Endometrial microvascular endothelial cells (primary cell): ENCODE results near the gene SMIM1. TPM values are rescaled to one million over a fixed set of nuclear protein-coding genes. Genes with fewer than 3 reads are reported as not detected.

ENCODE experiments used
- in situ Hi-C: cut with HindIII; loops from 2 replicates; pipeline ENCODE4 v1.10.0; 2017; ENCODE audit warnings: low sequenced_read_pairs, low pct_unique_long_range_greater_than_20kb; ENCODE audit errors: inconsistent ontology term
- total RNA-seq: library from RNA; depleted of rRNA; stranded (reverse); fragments of >200 nt; gene quantifications from one replicate; pipeline ENCODE4 v1.2.3, GENCODE V29; 2015; ENCODE audit errors: inconsistent ontology term

Gene SMIM1
- total RNA-seq, 1 donor from 2014 or later: not detected

DNA sequence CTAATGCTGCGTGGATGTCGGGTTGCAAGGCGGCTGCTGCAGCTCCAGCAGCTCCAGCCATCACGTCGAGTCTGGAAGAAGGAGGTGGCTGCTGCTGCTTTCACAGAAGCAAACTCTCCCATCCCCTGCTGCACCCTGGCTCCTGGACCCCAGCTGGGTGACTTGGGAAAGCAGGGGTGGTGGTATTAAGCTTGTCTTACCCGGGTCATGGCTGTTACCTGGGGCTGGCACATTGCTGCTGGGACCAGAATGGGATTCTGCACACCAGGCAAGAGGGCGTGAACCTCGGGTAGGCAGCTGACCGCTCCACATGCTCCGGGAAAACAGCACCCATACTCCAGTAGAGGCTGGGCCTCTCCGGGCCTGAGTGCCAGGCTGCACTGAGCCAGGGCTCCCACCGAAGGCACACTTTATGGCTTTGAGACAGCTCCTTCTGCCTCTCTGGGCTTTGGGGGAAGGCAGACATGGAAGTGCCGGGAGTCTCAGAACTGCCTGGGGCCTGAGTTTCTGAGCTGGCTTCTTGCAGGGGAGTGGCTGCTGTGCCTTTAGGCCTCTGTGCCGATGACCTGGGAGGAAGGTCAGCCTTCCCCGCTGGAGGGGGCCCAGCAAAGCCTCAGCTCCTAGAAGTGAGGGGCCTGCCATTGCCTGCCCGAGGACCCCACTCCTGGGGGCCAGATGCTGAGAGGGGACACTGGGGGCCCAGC is 1.2 kb downstream of the SMIM1 start:
- in situ Hi-C loops: no loop called here

DNA sequence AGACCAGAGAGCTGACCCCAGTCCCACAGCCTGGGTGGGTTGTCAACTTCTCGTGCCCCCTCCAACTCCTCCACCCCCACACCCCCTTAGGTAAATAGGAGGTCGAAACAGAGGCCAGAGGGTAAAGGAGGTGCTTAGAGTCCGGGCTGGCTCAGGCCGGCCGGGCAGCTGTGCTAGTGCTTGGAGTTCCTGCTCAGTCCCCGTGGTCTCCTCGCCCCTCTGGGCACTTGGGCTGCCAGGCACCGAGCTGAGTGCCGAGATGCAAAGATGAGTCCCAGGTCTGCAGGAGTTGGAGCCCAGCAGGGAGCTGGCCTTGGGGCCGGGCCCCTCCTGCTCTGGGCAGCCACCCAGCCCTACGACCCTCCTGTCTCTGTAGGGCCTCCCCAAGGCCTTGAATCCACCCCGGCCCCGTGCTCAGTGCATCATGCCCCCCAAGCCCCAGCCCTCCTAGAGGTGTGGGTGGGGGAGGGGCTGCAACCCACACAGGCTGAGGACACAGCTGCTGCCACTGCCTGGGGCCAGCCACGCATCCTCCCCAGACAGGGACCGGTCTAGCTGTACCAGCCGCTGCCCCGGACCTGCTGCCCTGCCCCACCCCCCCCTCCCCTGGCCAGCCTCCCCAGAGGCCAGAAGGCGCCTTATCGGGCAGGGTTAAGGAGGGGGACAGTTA is 1.9 kb downstream of the SMIM1 start:
- in situ Hi-C loops: no loop called here

DNA sequence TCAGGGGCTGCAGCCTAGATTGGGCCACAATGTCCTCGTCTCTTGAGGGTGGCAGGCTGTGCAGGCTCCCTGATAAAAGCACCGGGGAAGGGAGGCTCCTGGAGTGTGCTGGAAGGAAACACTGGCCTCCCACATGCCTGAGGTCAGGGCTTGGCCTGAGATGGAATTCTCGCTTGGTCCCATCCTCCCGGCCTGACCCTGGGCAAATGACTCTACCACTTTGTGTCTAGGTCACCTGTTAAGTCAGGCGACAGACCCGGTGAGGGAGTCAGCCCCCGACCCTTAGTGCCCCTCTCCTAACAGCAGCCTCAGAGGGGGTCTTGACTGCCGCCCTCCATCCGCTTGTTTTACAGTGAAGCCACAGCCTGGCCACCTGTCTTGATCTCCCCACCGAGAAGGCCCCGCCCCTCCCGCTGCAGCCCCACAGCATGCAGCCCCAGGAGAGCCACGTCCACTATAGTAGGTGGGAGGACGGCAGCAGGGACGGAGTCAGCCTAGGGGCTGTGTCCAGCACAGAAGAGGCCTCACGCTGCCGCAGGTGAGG is 2.5 kb downstream of the SMIM1 start:
- in situ Hi-C loops: no loop called here

DNA sequence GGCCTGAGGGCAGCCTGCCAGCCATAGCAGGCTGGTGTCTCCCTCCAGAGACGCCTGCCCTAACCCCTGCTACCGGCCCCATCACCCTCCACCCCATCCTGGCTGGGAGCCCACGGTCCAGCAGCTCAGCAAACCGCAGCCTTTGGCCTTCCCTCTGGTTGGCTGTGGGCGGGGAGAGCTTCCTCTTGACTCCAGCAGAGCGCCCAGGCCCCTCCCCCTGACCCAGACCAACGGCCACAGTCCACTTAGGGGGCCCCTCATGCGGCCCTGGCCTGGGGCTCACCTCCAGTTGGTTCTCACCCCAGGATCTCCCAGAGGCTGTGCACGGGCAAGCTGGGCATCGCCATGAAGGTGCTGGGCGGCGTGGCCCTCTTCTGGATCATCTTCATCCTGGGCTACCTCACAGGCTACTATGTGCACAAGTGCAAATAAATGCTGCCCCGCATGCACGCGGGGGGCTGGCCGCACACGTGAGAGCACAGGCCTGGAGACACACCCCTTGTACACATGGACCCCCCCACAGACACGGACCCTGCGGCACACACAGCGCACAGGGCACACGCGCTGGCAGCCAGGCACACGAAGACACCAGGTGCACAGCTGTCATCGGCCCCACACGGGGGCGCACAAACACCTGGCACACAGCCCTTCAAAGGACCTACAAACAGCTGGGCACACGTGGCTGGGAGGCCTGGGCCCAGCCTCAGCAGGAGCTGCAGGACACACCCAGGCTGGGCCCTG is 3.1 kb downstream of the SMIM1 start:
- in situ Hi-C loops: no loop called here

DNA sequence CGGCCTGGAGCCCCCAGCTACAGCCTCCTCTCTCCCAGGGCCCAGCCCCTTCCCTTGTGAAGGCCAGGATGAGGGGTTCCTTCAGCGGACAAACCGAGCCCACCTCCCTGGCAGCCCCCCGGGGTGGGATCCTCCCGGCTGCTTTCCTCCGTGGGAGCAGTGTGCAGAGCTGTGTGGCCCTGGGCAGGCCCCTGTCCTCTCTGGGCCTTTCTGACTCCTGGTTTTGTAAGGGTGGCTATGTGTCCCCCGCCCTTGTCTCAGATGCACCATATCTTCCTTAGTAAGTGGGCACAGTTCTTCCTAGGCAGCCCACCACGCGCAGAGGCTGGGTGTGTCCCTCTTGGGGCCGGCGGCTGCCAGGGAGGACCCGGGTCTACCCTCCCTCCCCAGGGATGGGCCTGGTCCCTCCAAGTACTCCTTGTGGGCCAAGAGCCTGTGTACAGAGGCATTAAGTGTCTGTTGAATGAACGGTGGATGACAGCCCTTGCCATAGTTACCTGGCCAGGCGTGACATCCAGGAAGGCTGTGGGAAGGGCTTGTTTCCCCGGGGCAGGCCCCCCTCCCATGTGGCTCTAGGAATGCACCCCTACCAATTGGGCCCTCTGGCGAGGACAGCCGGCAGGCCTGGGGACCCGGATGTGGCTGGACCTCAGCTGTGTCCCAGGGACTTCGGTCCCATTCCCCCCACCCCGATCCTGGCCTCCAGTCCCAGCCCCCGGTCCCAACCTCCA is 3.8 kb downstream of the SMIM1 start:
- in situ Hi-C loops: no loop called here

DNA sequence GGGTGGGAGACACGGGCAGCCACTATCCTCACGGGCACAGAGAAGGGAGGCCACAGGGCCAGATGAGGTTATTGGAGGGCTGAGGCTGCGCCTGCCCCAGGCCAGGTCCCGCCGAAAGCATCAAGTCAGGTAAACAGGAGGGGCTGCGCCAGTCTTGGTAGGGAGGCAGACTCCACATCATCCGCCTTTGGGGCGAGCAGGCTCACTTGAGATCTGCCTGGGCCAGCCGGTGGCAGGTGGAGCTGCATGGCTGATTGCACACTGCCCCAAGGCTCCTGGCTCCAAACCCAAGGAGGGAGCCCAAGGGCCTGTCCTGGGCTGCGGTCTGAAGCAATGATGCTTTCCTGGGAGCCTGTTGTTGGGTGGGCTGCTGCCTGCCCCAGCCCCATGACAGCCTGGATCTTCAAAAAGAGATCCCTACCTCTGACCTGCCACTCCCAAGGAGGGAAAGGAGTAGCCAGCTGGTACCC is 4.6 kb downstream of the SMIM1 start:
- in situ Hi-C loops: no loop called here

DNA sequence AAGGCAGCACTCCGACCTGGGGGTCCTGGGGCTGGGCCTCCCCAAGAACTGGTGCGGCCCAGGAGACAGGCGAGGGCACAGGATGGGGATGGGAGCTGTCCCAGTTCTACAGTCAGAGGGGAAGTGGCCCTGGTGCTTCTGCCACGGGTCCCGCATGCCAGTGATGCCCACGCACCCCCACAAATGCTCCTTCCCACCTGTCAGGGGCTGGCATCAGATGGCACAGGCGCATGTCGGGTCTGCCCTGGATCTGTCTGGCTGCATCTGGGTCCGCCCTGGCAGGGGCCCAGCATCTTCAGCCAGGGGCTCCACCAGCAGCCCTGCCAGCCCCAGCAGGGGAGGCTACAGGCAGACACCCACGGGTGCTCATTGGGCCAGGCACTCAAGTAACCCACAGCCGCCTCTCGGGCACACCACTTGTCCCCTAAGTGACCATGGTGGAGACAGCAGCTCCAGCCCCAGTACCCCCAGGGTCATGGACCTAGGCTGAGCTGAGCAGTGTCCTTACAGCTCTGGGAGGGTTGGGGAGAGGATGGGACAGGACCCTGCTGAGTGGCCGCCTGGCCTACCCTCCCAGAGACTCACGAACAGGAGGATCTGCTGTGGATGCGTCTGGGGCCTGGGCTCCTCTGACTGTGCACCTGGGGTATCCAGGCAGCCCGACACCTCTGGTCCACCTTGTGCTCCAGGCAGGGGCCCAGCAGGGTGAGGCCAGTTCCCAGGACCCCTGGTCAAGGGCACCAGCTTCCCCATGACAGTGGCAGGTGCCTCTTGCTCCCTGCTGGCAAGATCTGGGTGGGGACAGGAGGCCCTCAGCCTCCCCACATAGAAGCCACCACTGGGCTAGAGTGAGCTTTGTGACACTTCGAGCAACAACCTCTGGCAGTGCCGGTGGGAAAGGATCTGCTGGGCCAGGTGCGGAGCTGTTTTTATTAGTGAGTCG is 5.4 kb downstream of the SMIM1 start:
- in situ Hi-C loops: no loop called here

DNA sequence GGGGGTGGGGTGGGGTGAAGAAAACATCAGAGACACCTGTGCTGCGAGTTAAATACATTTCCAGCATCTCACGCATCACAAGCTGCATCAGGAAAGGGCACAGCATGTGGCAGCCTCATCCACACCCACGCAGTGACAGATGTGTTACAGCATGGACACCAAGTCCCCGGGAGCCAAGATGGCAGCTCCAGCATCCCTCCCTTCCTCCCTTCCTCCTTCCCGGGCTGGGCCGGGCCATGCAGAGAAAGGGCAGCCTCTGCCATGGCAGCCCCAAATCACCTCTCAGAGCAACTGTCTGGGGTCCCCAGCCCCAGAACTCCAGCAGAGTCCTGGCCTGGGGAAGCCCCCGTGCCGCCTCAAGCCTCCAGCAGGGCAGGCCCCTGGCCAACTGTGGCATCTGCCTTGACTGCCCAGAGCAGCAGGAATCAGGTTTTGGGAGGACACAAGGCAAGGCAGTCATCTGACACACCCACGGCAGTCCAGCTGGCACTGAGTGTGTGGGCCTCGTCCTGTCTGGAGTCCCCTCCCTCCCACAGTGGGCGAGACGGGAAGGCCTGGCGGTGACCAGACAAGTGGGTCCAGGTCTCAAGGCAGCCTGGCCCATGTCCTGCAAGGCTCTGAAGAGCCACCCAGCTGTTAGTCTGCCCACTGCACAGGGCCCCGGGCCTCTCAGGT is 6.2 kb downstream of the SMIM1 start:
- in situ Hi-C loops: no loop called here

DNA sequence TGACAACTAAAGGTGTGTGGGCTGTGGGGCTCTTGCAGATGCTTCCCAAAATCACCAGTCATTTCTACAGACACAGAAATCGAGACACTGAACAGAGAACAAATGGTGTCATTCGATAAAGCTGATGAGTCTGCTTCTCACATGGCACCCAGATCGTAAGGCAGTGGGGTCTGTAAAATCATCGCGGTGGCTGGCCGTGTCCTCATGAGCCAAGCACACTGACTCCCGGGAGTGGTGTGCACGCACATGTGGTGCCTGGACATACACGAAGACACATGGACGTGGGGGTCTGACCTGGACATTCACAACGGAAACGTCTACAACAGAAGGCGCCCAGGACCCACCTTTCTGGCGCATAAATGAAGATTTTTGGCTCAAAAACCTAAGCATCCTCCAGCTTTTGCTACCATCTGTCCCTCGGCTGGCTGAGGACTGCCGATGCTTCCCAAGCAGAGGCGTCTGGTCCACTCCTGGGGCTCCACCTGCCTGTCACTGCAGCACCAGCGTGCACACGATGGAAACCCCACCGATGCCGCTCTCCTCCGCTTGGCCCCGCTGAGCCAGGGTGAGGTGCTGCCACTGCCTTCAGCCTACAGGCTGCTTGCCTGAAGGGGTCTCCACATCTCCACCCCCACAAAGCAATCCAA is 6.8 kb downstream of the SMIM1 start:
- in situ Hi-C loops: no loop called here

DNA sequence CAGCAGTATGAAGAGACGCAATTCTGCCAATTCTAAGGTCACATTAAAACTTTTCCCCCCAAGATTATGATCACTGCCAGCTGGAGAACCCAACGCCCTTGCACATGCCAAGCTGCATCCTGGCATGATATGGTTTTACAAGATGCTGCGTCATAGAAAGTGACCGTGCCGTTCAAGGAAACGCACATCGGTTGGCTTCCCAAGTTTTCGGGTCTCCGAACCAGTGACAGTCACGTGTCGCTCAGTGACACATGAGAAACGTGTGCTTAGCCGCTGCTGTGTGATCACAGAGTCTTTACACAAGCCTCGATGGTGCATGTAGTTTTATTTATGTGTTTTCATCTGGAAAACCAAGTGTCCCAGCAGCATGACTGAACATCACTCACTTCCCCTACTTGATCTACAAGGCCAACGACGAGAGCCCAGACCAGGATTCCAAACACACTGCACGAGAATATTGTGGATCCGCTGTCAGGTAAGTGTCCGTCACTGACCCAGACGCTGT is 7.4 kb downstream of the SMIM1 start:
- in situ Hi-C loops: no loop called here

DNA sequence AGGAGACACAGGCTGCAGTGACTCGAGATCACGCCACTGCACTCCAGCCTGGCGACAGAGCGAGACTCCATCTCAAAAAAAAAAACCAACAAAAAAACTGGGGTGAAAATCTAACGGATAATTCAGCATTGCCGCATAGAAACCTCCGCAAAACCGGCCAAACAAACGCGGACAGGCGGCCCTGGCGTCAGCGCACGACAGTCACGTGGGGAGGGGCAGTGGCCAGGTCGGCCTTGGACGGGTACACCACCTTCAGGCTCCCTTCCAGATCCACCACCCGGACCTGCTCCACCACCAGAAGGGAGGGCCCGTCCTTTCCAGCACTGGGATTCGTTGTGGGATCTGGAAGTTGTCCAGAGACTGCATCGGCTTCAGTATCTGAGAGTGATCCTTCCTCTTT is 8.4 kb downstream of the SMIM1 start:
- in situ Hi-C loops: no loop called here

DNA sequence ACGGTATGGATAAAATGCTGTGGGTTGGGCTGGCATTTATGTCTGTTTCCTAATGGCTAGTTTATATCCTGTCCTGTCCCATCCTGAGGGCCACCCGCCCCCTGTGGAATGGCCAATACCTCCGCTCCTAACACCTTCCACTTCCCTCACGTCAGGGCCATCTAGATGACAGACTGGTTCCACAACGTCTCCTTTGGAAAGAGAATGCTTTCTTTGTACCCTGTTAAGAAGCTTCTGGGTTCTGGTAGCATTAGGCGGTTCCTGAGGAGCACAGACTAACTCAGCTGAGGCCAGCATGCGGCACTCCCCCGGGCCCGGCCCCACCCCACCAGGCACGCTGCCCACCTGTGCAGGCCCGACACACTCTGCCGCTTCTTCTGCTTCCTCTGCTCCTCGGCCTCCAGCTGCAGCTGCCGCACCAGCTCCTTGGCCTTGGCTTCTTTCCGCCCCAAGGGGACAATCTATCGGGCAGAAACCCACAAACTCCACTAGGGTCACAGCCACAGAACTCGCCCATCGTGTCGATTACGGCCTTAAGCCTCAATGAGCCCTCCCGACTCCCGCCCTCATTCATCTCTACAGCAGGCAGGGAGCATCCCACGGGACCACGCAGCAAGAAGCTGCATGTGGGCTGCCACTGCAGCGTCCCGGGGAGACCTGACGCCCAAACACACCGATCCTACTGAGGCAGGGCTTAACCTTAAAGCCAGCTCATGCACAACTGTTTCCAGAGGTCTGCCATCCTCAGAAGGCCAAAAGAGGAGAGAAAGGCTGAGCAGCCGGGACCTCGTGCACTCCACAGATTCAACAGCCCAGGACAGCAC is 11.3 kb downstream of the SMIM1 start:
- in situ Hi-C loops: no loop called here

DNA sequence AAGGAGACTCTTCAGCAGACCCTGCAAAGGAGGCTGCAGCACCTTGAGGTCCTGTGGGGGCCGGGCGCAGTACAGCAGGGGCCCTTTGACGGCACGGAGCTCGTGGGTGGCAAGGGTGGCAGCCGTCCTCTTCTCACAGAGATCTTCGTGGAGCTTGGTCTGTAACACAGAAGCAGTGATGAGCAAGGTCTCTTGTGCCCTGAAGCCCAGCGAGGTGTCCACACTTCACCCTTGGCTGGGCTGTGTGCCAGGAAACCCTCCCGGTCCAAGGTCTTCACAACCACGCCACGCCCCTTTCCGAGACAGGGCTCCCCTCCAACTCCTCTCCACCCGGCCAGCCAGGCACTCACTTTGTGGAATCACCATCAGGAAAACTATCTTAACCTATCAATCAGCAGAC is 12.5 kb downstream of the SMIM1 start:
- in situ Hi-C loops: no loop called here

DNA sequence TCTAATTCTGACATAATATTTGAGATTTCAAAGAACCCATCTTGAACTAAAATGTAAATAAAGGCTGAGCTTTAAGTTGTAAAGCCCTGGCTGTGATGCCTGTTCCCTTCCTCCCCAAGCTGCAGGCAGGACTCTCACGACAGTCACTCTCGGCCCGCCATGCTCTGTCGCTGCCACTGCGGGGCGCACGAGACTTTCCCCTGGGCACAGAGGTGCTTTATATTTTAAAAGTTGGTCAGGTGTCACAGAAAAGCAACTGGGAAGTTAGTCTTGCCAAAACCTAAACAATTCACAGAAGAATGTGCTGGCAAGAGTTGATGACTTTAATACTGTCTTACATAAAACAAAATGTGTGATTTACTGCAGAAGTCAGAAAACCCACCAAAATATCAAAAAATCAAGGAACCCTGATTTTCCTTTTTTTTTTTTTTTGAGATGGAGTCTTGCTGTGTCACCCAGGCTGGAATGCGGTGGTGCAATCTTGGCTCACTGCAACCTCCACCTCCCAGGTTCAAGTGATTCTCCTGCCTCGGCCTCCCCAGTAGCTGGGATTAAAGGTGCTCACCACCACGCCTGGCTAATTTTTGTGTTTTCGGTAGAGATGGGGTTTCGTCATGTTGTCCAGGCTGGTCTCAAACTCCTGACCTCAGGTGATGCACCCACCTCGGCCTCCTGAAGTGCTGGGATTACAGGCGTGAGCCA is 13.1 kb downstream of the SMIM1 start:
- in situ Hi-C loops: no loop called here

DNA sequence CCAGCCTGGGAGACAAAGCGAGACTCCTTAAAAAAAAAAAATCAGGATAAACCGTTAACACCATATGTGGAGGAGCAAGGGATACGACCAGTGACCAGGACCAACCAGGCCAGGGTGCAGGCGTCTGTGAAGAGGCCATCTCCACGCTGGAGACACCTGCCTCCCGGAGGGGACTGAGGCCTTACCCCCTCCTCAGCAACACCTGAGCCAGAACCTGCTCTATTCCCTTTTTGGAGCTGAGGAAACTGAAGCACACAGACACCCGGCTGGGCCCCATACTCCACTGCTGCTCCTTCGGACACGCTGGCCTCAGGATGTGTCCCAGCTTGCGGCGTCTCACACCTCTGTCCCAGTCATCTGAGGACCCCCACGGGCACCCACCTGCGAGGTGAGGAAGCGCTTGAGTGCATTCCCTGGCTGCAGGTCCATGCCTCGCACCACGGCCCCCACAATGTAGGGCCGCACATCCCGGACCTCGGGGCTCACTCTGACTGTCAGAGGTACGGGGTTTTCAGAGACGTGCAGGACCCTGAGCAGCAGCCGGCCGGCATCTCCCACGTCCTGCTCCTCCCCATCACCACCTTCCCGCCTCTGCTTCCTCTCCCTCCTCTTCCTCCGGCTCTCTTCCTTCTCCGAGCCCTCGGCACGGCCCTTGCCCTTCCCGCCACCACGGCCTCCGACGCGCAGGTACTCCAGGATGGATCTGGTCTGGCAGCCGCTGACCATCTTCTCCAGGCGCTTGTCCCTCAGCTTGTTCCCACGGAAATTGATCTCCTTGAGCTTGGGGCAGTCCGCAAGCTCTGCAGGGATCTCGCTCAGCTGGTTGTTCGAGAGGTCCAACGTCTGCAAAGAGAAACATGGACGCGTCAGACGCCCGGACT is 14.2 kb downstream of the SMIM1 start:
- in situ Hi-C loops: no loop called here
